Measurements from ENCODE around the gene TARS2. TPM values are rescaled to one million over a fixed set of nuclear protein-coding genes. Genes with fewer than 3 reads are reported as not detected.

The TARS2 gene
- total and polyA plus RNA-seq, 5 experiments from 2014 or later = 23.9 to 41.8 (median 34.8) TPM

- ATAC-seq = no peak
- Mint-ChIP-seq H3K4me1 (peaks cover 0 to 7% (median 2%) of the 10 kb centered on the region in 4 donors), H3K36me3 (no peaks in the 10 kb centered on the region), H3K27me3 (no peaks in the 10 kb centered on the region), H3K9me3 (no peaks in the 10 kb centered on the region), H3K27ac (no peak overlapping the region), H3K4me3 (no peak overlapping the region)
- POLR2A ChIA-PET = no interaction called here
- no peak for DNase-seq
Measured at GRCh38 chr1:150528196-150528595, 41.0 kb downstream of the TARS2 start.

DNA sequence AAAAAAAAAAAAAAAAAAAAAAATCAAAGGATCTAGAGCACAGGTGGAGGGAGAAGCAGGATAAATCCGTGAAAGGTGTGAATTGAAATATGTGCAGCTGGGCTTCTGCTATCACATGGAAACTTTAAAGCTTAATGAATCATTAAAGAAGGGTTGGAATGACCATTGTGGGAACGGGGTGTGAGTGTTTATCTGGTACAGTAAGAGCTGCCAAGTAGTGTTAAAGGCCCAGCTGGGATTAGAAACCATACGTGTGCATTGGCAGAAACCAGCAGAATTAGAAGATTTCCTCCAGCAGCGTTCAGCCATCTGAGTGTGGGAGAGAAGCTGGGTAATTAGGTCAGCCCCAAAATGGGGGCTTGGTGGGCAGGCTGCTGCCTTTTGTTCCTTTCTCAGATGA is 41.8 kb downstream of the TARS2 start:
- H3K36me3 Mint-ChIP-seq = no peaks in the 10 kb centered on the region

DNA sequence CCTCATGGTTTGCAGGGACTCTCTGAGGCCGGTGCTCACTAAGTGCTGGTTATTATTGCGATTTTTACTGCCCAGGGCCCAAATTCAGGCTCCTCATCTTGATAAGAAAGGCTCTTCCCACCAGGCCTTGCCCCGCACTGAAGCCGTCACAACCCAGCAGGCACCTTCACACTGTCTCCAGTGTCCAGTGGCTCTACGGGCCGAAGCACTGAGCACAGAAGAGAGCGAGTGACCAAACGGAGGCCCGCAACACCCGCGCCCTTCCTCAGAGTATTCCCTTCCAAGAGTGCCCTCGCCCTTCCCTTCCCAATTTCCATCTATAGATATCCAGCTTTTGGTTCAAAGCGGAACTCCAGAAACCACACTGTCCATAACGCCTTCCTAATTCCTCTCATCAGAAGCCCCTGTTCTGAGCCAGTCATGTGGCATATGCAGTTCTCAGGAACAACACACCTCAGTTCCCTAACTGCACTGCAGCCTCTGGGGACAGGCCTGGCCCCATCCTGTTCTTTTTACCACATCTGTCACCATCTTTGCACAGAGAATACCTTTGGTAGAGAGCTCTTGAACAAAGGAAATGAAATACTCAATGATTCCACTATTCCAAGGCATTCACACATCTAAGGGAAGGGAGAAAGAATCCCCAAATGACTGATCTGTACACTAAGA is 43.4 kb downstream of the TARS2 start:
- Mint-ChIP-seq H3K27ac (peak overlapping the region in 1 of 10 donors; percentile 82), H3K36me3 (no peaks in the 10 kb centered on the region), H3K4me1 (peaks cover 0 to 7% (median 2%) of the 10 kb centered on the region in 4 donors), H3K4me3 (no peak overlapping the region), H3K9me3 (no peaks in the 10 kb centered on the region), H3K27me3 (no peaks in the 10 kb centered on the region)
- DNase-seq = no peak
- ATAC-seq = no peak
- POLR2A ChIA-PET = no interaction called here

More for the DNA sequence above, 41.8 kb downstream of the TARS2 start:
- H3K9me3 Mint-ChIP-seq = no peaks in the 10 kb centered on the region
- POLR2A ChIA-PET = no interaction called here
- no peak for ATAC-seq
- peaks cover 0 to 7% (median 2%) of the 10 kb centered on the region in 4 donors for H3K4me1 Mint-ChIP-seq
- H3K27me3 Mint-ChIP-seq = no peaks in the 10 kb centered on the region
- H3K4me3 Mint-ChIP-seq = no peak overlapping the region
- DNase-seq = no peak
- no peak overlapping the region for H3K27ac Mint-ChIP-seq

DNA sequence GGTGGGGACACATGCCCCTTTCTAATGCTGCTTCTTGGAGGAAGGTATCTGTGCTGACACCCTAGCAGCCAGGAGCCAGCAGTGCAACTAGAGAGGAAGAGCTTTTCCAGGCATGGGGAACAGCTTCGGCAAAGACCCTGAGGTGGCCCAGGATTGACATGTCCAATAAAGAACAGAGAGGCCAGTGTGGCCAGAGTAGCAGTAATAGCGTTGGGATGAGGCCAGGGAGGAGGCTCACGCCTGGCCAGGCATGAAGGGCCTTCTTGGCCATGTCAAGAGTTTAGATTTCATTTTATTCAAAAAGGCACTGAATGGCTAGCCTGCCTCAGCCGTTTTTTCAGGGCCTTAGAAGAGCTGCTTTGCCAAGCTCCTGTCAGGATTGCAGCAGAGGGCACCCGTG is 45.6 kb downstream of the TARS2 start:
- POLR2A ChIA-PET = interaction anchor here (0.7 to 1.3 kb wide), 3 partner anchors 16 to 70 kb away, joined by 3 to 4 read pairs (median 4); no protein-coding TSS in a partner anchor
- Mint-ChIP-seq H3K4me3 (no peak overlapping the region), H3K4me1 (peaks cover 0 to 7% (median 2%) of the 10 kb centered on the region in 4 donors), H3K36me3 (no peaks in the 10 kb centered on the region), H3K27ac (peak overlapping the region in 2 of 10 donors; percentile 35 to 75), H3K9me3 (no peaks in the 10 kb centered on the region), H3K27me3 (no peaks in the 10 kb centered on the region)
- DNase-seq (no peak), ATAC-seq (no peak)

- Mint-ChIP-seq H3K4me1 (peaks cover 1 to 7% (median 3%) of the 10 kb centered on the region in 4 donors), H3K36me3 (no peaks in the 10 kb centered on the region), H3K27ac (no peak overlapping the region), H3K27me3 (no peaks in the 10 kb centered on the region), H3K4me3 (no peak overlapping the region), H3K9me3 (no peaks in the 10 kb centered on the region)
- no peak for ATAC-seq
- DNase-seq = no peak
- POLR2A ChIA-PET = interaction anchor here (0.7 to 1.2 kb wide), 2 partner anchors 17 to 291 kb away, joined by 5 to 7 read pairs; no protein-coding TSS in a partner anchor
Measured at GRCh38 chr1:150534002-150534401, 46.8 kb downstream of the TARS2 start.

GRCh38 chr1:150535511-150536287 is 48.5 kb downstream of the TARS2 start:
- no peak for ATAC-seq
- no peak overlapping the region for H3K27ac Mint-ChIP-seq
- peaks cover 0 to 4% (median 0%) of the 10 kb centered on the region in 5 donors for H3K27me3 Mint-ChIP-seq
- H3K4me3 Mint-ChIP-seq = no peak overlapping the region
- DNase-seq = no peak
- peaks cover 1 to 7% (median 3%) of the 10 kb centered on the region in 4 donors for H3K4me1 Mint-ChIP-seq
- POLR2A ChIA-PET = no interaction called here
- no peaks in the 10 kb centered on the region for H3K9me3 Mint-ChIP-seq
- no peaks in the 10 kb centered on the region for H3K36me3 Mint-ChIP-seq

GRCh38 chr1:150536836-150537731 is 49.9 kb downstream of the TARS2 start:
- no peak overlapping the region for H3K4me3 Mint-ChIP-seq
- peaks cover 0 to 4% (median 0%) of the 10 kb centered on the region in 5 donors for H3K27me3 Mint-ChIP-seq
- no peak for DNase-seq
- peaks cover 1 to 7% (median 3%) of the 10 kb centered on the region in 4 donors for H3K4me1 Mint-ChIP-seq
- ATAC-seq = no peak
- POLR2A ChIA-PET = interaction anchor here (0.6 to 1.4 kb wide), 2 partner anchors 20 to 161 kb away, joined by 3 read pairs; no protein-coding TSS in a partner anchor
- H3K27ac Mint-ChIP-seq = no peak overlapping the region
- no peaks in the 10 kb centered on the region for H3K9me3 Mint-ChIP-seq
- no peaks in the 10 kb centered on the region for H3K36me3 Mint-ChIP-seq

DNA sequence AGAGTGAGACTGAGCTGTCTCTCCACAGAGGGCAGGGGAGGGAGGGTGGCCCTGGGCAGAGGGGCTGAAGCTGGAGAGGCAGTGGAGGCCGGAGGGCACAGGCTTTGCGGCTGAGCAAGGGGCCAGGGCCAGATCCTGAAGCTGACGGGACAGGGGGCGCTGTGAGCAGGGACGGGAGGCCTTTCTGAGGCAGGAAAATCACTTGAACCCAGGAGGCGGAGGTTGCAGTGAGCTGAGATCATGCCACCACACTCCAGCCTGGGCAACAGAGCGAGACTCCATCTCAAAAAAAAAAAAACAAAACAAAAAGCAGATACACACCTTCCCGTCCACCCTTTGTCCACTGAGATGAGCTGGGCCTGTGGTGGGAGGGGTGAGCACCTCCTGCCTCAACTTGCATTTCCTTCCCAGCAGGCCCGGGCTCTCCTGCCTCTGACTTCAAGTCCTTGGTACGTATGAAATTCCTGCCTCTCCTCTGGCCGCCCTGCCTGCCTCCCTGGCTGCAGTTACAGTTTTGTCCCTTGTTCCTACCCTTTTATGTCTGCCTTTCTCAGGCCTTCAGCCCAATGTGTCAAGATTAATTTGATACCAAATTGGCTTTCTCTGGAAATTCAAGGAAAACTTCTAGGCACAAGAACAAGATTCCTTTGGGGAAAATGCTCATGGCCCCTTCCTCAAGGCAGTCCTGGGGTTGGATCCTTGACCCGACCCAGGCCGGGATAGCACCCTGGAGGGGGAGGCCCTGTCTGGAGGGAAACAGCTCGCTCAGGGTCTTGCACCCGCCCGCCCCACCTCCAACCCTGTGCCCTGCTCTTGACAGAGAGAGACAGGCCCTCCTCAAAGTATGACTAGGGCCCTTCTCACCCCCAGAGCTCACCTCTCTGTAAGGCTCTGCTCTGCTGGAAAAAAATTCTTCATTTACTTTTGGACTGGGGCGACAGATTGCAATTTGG is 50.8 kb downstream of the TARS2 start:
- H3K27me3 Mint-ChIP-seq = peaks cover 0 to 9% (median 0%) of the 10 kb centered on the region in 5 donors
- DNase-seq = no peak
- H3K4me1 Mint-ChIP-seq = peaks cover 0 to 3% (median under 1%) of the 10 kb centered on the region in 4 donors
- POLR2A ChIA-PET = interaction anchor here (0.6 to 1.4 kb wide), 2 partner anchors 21 to 162 kb away, joined by 3 read pairs; no protein-coding TSS in a partner anchor
- H3K27ac Mint-ChIP-seq = peak overlapping the region in 3 of 10 donors; percentile 29 to 60 (median 33)
- ATAC-seq = no peak
- H3K36me3 Mint-ChIP-seq = peaks cover 0 to 2% (median 0%) of the 10 kb centered on the region in 3 donors
- no peak overlapping the region for H3K4me3 Mint-ChIP-seq
- H3K9me3 Mint-ChIP-seq = no peaks in the 10 kb centered on the region

- POLR2A ChIA-PET = no interaction called here
- Mint-ChIP-seq H3K27me3 (peaks cover 8 to 46% (median 19%) of the 10 kb centered on the region in 5 donors), H3K36me3 (peaks cover 0 to 2% (median 0%) of the 10 kb centered on the region in 3 donors), H3K27ac (peak overlapping the region in 1 of 10 donors; percentile 27), H3K9me3 (no peaks in the 10 kb centered on the region), H3K4me1 (peaks cover 0 to 6% (median 5%) of the 10 kb centered on the region in 4 donors), H3K4me3 (no peak overlapping the region)
- ATAC-seq (no peak), DNase-seq (no peak)
Measured at GRCh38 chr1:150543500-150544143, 56.4 kb downstream of the TARS2 start.

DNA sequence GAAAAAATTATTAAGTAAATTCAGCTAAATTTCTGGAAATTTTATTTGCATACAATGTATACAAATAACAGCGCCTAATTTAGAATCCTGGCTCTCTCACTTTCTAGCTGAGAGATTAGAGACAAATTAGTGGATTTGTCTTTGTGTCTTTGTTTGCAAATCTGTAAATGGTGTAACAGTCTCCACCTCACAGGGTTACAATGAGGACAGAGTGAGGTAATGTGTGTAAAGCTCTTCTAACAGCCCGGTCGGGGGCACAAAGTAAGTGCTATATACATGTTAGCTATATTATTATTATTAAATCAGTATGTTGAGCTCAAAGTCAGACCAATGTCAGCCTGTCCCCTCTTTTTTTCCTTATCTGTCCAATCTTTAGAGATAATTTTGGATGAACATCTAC is 57.0 kb downstream of the TARS2 start:
- POLR2A ChIA-PET = no interaction called here
- peaks cover 8 to 46% (median 19%) of the 10 kb centered on the region in 5 donors for H3K27me3 Mint-ChIP-seq
- no peak for DNase-seq
- H3K27ac Mint-ChIP-seq = no peak overlapping the region
- H3K36me3 Mint-ChIP-seq = peaks cover 0 to 2% (median 0%) of the 10 kb centered on the region in 3 donors
- no peak for ATAC-seq
- H3K9me3 Mint-ChIP-seq = no peaks in the 10 kb centered on the region
- peaks cover 0 to 6% (median 4%) of the 10 kb centered on the region in 4 donors for H3K4me1 Mint-ChIP-seq
- H3K4me3 Mint-ChIP-seq = no peak overlapping the region

DNA sequence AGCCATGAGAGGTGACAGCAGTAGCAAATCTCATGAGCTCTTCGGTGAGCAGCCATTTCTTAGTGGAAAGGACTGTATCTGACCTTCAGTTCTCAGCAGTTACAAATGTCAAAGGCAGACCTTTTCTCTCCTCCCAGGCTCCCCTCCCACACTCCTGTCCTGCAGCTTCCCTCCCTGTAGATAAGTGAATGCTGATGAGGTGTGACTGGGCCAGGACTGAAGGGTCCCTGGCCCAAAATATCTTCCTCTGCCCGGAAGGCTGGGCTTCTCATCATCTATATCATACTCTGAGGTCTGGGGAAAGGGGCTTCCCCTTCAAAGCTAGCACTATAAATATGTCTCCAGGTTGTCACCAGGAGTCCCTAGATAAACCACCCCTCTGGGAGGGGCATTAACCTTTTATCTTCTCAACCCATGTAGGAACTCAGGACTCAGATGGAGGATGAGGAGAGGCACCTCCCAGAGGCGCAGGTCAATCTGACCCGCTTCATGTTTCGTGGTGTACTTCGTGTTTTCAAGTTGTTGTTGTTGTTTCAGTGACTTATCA is 58.3 kb downstream of the TARS2 start:
- ATAC-seq (no peak), DNase-seq (no peak)
- Mint-ChIP-seq H3K27me3 (peaks cover 13 to 51% (median 21%) of the 10 kb centered on the region in 5 donors), H3K9me3 (no peaks in the 10 kb centered on the region), H3K36me3 (peaks cover 0 to 2% (median 0%) of the 10 kb centered on the region in 3 donors), H3K4me1 (peaks cover 5 to 12% (median 10%) of the 10 kb centered on the region in 4 donors), H3K4me3 (no peak overlapping the region), H3K27ac (no peak overlapping the region)
- POLR2A ChIA-PET = interaction anchor here (5.5 kb wide), 1 partner anchor 15 kb away, joined by 28 read pairs; no protein-coding TSS in a partner anchor
